ENCODE data around the gene OR13C8. TPM values are rescaled to one million over a fixed set of nuclear protein-coding genes. Genes with fewer than 3 reads are reported as not detected.

OR13C8 gene
- total and polyA plus RNA-seq, 4 donors = not detected

GRCh38 chr9:104544644-104545043 lies 24.3 kb upstream of the OR13C8 start:
- Histone ChIP-seq H3K36me3 (ENCODE audit: control insufficient read depth in 4 of 4, insufficient read depth in 3 of 4, low read depth in 1 of 4, low read length in 3 of 4) (no peaks in the 10 kb centered on the region), H3K9me3 (ENCODE audit: control insufficient read depth in 4 of 4, low read length in 3 of 4) (no peaks in the 10 kb centered on the region), H3K4me3 (ENCODE audit: low read depth in 1 of 3, low read length in 3 of 3) (no peak overlapping the region), H3K4me1 (ENCODE audit: control insufficient read depth in 4 of 4, insufficient read depth in 4 of 4, low read length in 3 of 4) (no peaks in the 10 kb centered on the region), H3K9ac (ENCODE audit: low read depth in 1 of 2, low read length in 2 of 2) (no peak overlapping the region), H3K27ac (ENCODE audit: low read depth in 1 of 2, low read length in 2 of 2) (no peak overlapping the region), H3K27me3 (ENCODE audit: control insufficient read depth in 4 of 4, insufficient read depth in 4 of 4, low read length in 3 of 4) (no peaks in the 10 kb centered on the region)
- 87% methylated on average over 4 of the region's 4 CpGs for WGBS
- no peak for DNase-seq (ENCODE audit: low spot score)
- TF ChIP-seq, protein P1, sequence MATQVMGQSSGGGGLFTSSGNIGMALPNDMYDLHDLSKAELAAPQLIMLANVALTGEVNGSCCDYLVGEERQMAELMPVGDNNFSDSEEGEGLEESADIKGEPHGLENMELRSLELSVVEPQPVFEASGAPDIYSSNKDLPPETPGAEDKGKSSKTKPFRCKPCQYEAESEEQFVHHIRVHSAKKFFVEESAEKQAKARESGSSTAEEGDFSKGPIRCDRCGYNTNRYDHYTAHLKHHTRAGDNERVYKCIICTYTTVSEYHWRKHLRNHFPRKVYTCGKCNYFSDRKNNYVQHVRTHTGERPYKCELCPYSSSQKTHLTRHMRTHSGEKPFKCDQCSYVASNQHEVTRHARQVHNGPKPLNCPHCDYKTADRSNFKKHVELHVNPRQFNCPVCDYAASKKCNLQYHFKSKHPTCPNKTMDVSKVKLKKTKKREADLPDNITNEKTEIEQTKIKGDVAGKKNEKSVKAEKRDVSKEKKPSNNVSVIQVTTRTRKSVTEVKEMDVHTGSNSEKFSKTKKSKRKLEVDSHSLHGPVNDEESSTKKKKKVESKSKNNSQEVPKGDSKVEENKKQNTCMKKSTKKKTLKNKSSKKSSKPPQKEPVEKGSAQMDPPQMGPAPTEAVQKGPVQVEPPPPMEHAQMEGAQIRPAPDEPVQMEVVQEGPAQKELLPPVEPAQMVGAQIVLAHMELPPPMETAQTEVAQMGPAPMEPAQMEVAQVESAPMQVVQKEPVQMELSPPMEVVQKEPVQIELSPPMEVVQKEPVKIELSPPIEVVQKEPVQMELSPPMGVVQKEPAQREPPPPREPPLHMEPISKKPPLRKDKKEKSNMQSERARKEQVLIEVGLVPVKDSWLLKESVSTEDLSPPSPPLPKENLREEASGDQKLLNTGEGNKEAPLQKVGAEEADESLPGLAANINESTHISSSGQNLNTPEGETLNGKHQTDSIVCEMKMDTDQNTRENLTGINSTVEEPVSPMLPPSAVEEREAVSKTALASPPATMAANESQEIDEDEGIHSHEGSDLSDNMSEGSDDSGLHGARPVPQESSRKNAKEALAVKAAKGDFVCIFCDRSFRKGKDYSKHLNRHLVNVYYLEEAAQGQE (IDR thresholded peaks at IDR 0.05) = no peak
- TF ChIP-seq HNF4G (IDR thresholded peaks at IDR 0.05) (no peak), GABPA (IDR thresholded peaks at IDR 0.05 in 1 of 2, conservative IDR thresholded peaks at IDR 0.05 in 1 of 2) (no peak)

DNA sequence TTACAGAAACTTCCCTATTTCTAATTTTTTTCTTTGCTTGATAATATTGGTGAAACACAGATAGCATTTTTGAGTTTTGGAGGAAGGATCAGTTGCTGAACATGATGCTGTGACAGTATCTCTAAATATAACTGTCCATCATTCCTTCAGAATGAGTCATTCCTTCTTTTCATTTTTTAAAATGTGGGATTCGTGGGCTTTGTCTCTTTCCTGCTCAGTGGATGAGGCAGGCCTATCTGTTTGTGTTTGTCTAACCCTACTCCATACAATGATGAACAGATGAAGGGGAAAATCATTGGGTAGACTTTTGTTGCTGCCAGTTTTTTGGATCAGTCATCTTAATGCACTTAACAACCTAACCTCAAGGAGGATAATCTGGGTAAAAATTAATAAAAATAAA lies 15.7 kb upstream of the OR13C8 start:
- TF ChIP-seq FOXA2 (IDR thresholded peaks at IDR 0.05) (no peak), RXRA (IDR thresholded peaks at IDR 0.05) (no peak), HNF4G (IDR thresholded peaks at IDR 0.05) (no peak), HNF4A (conservative IDR thresholded peaks at IDR 0.05) (no peak), EGR1 (IDR thresholded peaks at IDR 0.05; ENCODE audit: low read depth in 2 of 2) (no peak), GABPA (IDR thresholded peaks at IDR 0.05 in 1 of 2, conservative IDR thresholded peaks at IDR 0.05 in 1 of 2) (no peak), RAD21 (IDR thresholded peaks at IDR 0.05) (no peak), FOXA1 (IDR thresholded peaks at IDR 0.05) (no peak), YY1 (IDR thresholded peaks at IDR 0.05) (no peak)
- TF ChIP-seq, protein P1 (IDR thresholded peaks at IDR 0.05) = no peak
- TF ChIP-seq, protein P2, sequence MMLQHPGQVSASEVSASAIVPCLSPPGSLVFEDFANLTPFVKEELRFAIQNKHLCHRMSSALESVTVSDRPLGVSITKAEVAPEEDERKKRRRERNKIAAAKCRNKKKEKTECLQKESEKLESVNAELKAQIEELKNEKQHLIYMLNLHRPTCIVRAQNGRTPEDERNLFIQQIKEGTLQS (IDR thresholded peaks at IDR 0.05) = no peak
- TF ChIP-seq, protein P3, sequence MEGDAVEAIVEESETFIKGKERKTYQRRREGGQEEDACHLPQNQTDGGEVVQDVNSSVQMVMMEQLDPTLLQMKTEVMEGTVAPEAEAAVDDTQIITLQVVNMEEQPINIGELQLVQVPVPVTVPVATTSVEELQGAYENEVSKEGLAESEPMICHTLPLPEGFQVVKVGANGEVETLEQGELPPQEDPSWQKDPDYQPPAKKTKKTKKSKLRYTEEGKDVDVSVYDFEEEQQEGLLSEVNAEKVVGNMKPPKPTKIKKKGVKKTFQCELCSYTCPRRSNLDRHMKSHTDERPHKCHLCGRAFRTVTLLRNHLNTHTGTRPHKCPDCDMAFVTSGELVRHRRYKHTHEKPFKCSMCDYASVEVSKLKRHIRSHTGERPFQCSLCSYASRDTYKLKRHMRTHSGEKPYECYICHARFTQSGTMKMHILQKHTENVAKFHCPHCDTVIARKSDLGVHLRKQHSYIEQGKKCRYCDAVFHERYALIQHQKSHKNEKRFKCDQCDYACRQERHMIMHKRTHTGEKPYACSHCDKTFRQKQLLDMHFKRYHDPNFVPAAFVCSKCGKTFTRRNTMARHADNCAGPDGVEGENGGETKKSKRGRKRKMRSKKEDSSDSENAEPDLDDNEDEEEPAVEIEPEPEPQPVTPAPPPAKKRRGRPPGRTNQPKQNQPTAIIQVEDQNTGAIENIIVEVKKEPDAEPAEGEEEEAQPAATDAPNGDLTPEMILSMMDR (IDR thresholded peaks at IDR 0.05; ENCODE audit: low read depth, low read length, missing input control) = no peak
- TF ChIP-seq, protein P4, sequence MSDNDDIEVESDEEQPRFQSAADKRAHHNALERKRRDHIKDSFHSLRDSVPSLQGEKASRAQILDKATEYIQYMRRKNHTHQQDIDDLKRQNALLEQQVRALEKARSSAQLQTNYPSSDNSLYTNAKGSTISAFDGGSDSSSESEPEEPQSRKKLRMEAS (IDR thresholded peaks at IDR 0.05) = no peak
- TF ChIP-seq, protein P5, sequence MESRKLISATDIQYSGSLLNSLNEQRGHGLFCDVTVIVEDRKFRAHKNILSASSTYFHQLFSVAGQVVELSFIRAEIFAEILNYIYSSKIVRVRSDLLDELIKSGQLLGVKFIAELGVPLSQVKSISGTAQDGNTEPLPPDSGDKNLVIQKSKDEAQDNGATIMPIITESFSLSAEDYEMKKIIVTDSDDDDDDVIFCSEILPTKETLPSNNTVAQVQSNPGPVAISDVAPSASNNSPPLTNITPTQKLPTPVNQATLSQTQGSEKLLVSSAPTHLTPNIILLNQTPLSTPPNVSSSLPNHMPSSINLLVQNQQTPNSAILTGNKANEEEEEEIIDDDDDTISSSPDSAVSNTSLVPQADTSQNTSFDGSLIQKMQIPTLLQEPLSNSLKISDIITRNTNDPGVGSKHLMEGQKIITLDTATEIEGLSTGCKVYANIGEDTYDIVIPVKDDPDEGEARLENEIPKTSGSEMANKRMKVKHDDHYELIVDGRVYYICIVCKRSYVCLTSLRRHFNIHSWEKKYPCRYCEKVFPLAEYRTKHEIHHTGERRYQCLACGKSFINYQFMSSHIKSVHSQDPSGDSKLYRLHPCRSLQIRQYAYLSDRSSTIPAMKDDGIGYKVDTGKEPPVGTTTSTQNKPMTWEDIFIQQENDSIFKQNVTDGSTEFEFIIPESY (IDR thresholded peaks at IDR 0.05) = no peak
- Histone ChIP-seq H3K9me3 (ENCODE audit: control insufficient read depth in 4 of 4, low read length in 3 of 4) (no peaks in the 10 kb centered on the region), H3K27ac (ENCODE audit: low read depth in 1 of 2, low read length in 2 of 2) (no peak overlapping the region), H3K4me3 (ENCODE audit: low read depth in 1 of 3, low read length in 3 of 3) (no peak overlapping the region), H3K9ac (ENCODE audit: low read depth in 1 of 2, low read length in 2 of 2) (no peak overlapping the region), H3K27me3 (ENCODE audit: control insufficient read depth in 4 of 4, insufficient read depth in 4 of 4, low read length in 3 of 4) (no peaks in the 10 kb centered on the region), H3K36me3 (ENCODE audit: control insufficient read depth in 4 of 4, insufficient read depth in 3 of 4, low read depth in 1 of 4, low read length in 3 of 4) (no peaks in the 10 kb centered on the region), H3K4me1 (ENCODE audit: control insufficient read depth in 4 of 4, insufficient read depth in 4 of 4, low read length in 3 of 4) (no peaks in the 10 kb centered on the region)
- 41% methylated on average over 1 of the region's 1 CpG for WGBS
- DNase-seq (ENCODE audit: low spot score) = no peak
